ENCODE data around the gene WFIKKN1. TPM values are rescaled to one million over a fixed set of nuclear protein-coding genes. Genes with fewer than 3 reads are reported as not detected.
A peak's percentile ranks its signal among the peaks of the same experiment; 100 is the strongest.

WFIKKN1 gene
- total RNA-seq, 1 donor from 2014 or later, result 0.89 TPM

- no peak overlapping the region for H2AFZ ChIP-seq (ENCODE audit: low read depth, low read length)
- no peak for FAIRE-seq
- no peaks in the 10 kb centered on the region for H3K9me3 ChIP-seq (ENCODE audit: insufficient read depth, low read depth, low read length)
- no peaks in the 10 kb centered on the region for H3K27me3 ChIP-seq (ENCODE audit: insufficient read depth, low read length)
- H4K20me1 ChIP-seq (ENCODE audit: insufficient read depth, low read length), result no peaks in the 10 kb centered on the region
- no peaks in the 10 kb centered on the region for H3K36me3 ChIP-seq (ENCODE audit: insufficient read depth, low read length)
- H3K36me3 Mint-ChIP-seq (ENCODE audit: low read depth, unreplicated experiment), result peaks cover under 1% of the 10 kb centered on the region
- no peak overlapping the region for H3K9ac ChIP-seq (ENCODE audit: low read length)
- H3K4me1 Mint-ChIP-seq (ENCODE audit: low read depth, unreplicated experiment), result no peaks in the 10 kb centered on the region
- no peaks in the 10 kb centered on the region for H3K27me3 Mint-ChIP-seq (ENCODE audit: low read depth, unreplicated experiment)
- H3K4me3 Mint-ChIP-seq (ENCODE audit: unreplicated experiment), result no peak overlapping the region
- DNase-seq (ENCODE audit: low read depth), result no peak
- TF ChIP-seq, protein P1, sequence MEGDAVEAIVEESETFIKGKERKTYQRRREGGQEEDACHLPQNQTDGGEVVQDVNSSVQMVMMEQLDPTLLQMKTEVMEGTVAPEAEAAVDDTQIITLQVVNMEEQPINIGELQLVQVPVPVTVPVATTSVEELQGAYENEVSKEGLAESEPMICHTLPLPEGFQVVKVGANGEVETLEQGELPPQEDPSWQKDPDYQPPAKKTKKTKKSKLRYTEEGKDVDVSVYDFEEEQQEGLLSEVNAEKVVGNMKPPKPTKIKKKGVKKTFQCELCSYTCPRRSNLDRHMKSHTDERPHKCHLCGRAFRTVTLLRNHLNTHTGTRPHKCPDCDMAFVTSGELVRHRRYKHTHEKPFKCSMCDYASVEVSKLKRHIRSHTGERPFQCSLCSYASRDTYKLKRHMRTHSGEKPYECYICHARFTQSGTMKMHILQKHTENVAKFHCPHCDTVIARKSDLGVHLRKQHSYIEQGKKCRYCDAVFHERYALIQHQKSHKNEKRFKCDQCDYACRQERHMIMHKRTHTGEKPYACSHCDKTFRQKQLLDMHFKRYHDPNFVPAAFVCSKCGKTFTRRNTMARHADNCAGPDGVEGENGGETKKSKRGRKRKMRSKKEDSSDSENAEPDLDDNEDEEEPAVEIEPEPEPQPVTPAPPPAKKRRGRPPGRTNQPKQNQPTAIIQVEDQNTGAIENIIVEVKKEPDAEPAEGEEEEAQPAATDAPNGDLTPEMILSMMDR (IDR thresholded peaks at IDR 0.05; ENCODE audit: insufficient read depth, low read depth, low read length), result no peak
- no peak for TF ChIP-seq EZH2 (IDR thresholded peaks at IDR 0.05; ENCODE audit: insufficient read depth, low read length)
- H3K27ac ChIP-seq (ENCODE audit: low read depth, low read length), result no peak overlapping the region
- H3K4me2 ChIP-seq (ENCODE audit: low read length), result no peak overlapping the region
- no peaks in the 10 kb centered on the region for H3K9me3 Mint-ChIP-seq (ENCODE audit: unreplicated experiment)
- H3K4me3 ChIP-seq (ENCODE audit: insufficient read depth, low read depth, low read length), result no peak overlapping the region
- H3K27ac Mint-ChIP-seq (ENCODE audit: unreplicated experiment), result no peak overlapping the region
- no peaks in the 10 kb centered on the region for H3K4me1 ChIP-seq (ENCODE audit: insufficient read depth, low read length)
- H3K79me2 ChIP-seq (ENCODE audit: insufficient read depth, low read length), result no peaks in the 10 kb centered on the region
Measured at GRCh38 chr16:658679-659571, 28.1 kb downstream of the WFIKKN1 start.

GRCh38 chr16:659618-660017 is 28.8 kb downstream of the WFIKKN1 start:
- H3K9ac ChIP-seq (ENCODE audit: low read length), result no peak overlapping the region
- DNase-seq (ENCODE audit: low read depth) (no peak), FAIRE-seq (no peak)
- no peaks in the 10 kb centered on the region for H3K9me3 ChIP-seq (ENCODE audit: insufficient read depth, low read depth, low read length)
- H3K27me3 ChIP-seq (ENCODE audit: insufficient read depth, low read length), result no peaks in the 10 kb centered on the region
- no peaks in the 10 kb centered on the region for H4K20me1 ChIP-seq (ENCODE audit: insufficient read depth, low read length)
- H3K4me1 Mint-ChIP-seq (ENCODE audit: low read depth, unreplicated experiment), result no peaks in the 10 kb centered on the region
- no peak overlapping the region for H3K27ac ChIP-seq (ENCODE audit: low read depth, low read length)
- H3K9me3 Mint-ChIP-seq (ENCODE audit: unreplicated experiment), result no peaks in the 10 kb centered on the region
- no peak overlapping the region for H3K27ac Mint-ChIP-seq (ENCODE audit: unreplicated experiment)
- H3K4me1 ChIP-seq (ENCODE audit: insufficient read depth, low read length), result no peaks in the 10 kb centered on the region
- no peaks in the 10 kb centered on the region for H3K36me3 ChIP-seq (ENCODE audit: insufficient read depth, low read length)
- no peak overlapping the region for H3K4me3 Mint-ChIP-seq (ENCODE audit: unreplicated experiment)
- no peak overlapping the region for H3K4me3 ChIP-seq (ENCODE audit: insufficient read depth, low read depth, low read length)
- H3K36me3 Mint-ChIP-seq (ENCODE audit: low read depth, unreplicated experiment), result peaks cover 2% of the 10 kb centered on the region
- no peak overlapping the region for H2AFZ ChIP-seq (ENCODE audit: low read depth, low read length)
- no peaks in the 10 kb centered on the region for H3K27me3 Mint-ChIP-seq (ENCODE audit: low read depth, unreplicated experiment)
- no peaks in the 10 kb centered on the region for H3K79me2 ChIP-seq (ENCODE audit: insufficient read depth, low read length)
- no peak overlapping the region for H3K4me2 ChIP-seq (ENCODE audit: low read length)
- TF ChIP-seq EZH2 (IDR thresholded peaks at IDR 0.05; ENCODE audit: insufficient read depth, low read length), result no peak
- TF ChIP-seq, protein P1 (IDR thresholded peaks at IDR 0.05; ENCODE audit: insufficient read depth, low read depth, low read length), result no peak

DNA sequence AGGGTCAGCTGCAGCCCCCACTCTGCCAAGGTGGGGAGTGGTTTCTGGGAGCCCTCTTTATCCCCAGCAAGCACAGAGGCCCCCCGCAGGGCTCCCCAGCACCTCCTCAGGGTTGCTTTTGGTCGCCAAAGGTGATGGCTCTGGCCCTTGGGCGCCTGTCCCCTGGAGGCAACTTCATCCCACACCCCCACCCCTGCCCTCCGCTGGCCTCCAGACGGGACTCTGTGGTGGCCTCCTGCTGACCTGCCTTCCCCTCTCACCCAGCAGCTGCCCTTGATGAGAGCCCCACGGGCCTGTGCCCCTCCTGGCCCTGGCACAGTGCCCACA is 29.3 kb downstream of the WFIKKN1 start:
- Histone ChIP-seq H3K4me2 (ENCODE audit: low read length) (no peak overlapping the region), H4K20me1 (ENCODE audit: insufficient read depth, low read length) (no peaks in the 10 kb centered on the region), H3K9me3 (ENCODE audit: insufficient read depth, low read depth, low read length) (no peaks in the 10 kb centered on the region), H3K4me3 (ENCODE audit: insufficient read depth, low read depth, low read length) (no peak overlapping the region), H3K27ac (ENCODE audit: low read depth, low read length) (no peak overlapping the region), H2AFZ (ENCODE audit: low read depth, low read length) (peak overlapping the region; percentile 47), H3K4me1 (ENCODE audit: insufficient read depth, low read length) (no peaks in the 10 kb centered on the region), H3K9ac (ENCODE audit: low read length) (no peak overlapping the region), H3K27me3 (ENCODE audit: insufficient read depth, low read length) (no peaks in the 10 kb centered on the region), H3K79me2 (ENCODE audit: insufficient read depth, low read length) (no peaks in the 10 kb centered on the region), H3K36me3 (ENCODE audit: insufficient read depth, low read length) (no peaks in the 10 kb centered on the region)
- DNase-seq (ENCODE audit: low read depth), result no peak
- no peak overlapping the region for H3K4me3 Mint-ChIP-seq (ENCODE audit: unreplicated experiment)
- H3K27ac Mint-ChIP-seq (ENCODE audit: unreplicated experiment), result no peak overlapping the region
- H3K9me3 Mint-ChIP-seq (ENCODE audit: unreplicated experiment), result no peaks in the 10 kb centered on the region
- no peak for FAIRE-seq
- TF ChIP-seq, protein P1 (IDR thresholded peaks at IDR 0.05; ENCODE audit: insufficient read depth, low read depth, low read length), result no peak
- no peak for TF ChIP-seq EZH2 (IDR thresholded peaks at IDR 0.05; ENCODE audit: insufficient read depth, low read length)
- peaks cover 2% of the 10 kb centered on the region for H3K36me3 Mint-ChIP-seq (ENCODE audit: low read depth, unreplicated experiment)
- H3K27me3 Mint-ChIP-seq (ENCODE audit: low read depth, unreplicated experiment), result no peaks in the 10 kb centered on the region
- H3K4me1 Mint-ChIP-seq (ENCODE audit: low read depth, unreplicated experiment), result no peaks in the 10 kb centered on the region
